NCI-H526 (cell line): ENCODE measurements around the gene SLAIN2.
A peak's percentile ranks its signal among the peaks of the same experiment; 100 is the strongest.

ENCODE experiments used
- DNase-seq, 2 experiments: peaks; one replicate each; lab custom pipeline; 2025; lab: John Stamatoyannopoulos, UW

The SLAIN2 gene

GRCh38 chr4:48334900-48335384 lies 6.4 kb upstream of the SLAIN2 start:
- DNase-seq: no peak

- DNase-seq: no peak
Measured at GRCh38 chr4:48336146-48336870, 5.0 kb upstream of the SLAIN2 start.

- no peak for DNase-seq
Measured at GRCh38 chr4:48337731-48338130, 3.6 kb upstream of the SLAIN2 start.

- no peak for DNase-seq
Measured at GRCh38 chr4:48339642-48340041, 1.7 kb upstream of the SLAIN2 start.

GRCh38 chr4:48340276-48340964 lies 909 bp upstream of the SLAIN2 start:
- DNase-seq: peak in 1 of 2 experiments; percentile 35

GRCh38 chr4:48341776-48342605 lies 662 bp downstream of the SLAIN2 start:
- DNase-seq: peak; percentile 54 to 70

- DNase-seq: no peak
Measured at GRCh38 chr4:48342606-48342880, 1.2 kb downstream of the SLAIN2 start.

- DNase-seq: no peak
Measured at GRCh38 chr4:48343035-48343434, 1.7 kb downstream of the SLAIN2 start.

GRCh38 chr4:48343551-48343950 lies 2.2 kb downstream of the SLAIN2 start:
- no peak for DNase-seq

GRCh38 chr4:48345542-48345941 lies 4.2 kb downstream of the SLAIN2 start:
- DNase-seq: no peak

- DNase-seq: no peak
Measured at GRCh38 chr4:48346594-48346993, 5.3 kb downstream of the SLAIN2 start.

GRCh38 chr4:48347282-48347921 lies 6.1 kb downstream of the SLAIN2 start:
- no peak for DNase-seq

- no peak for DNase-seq
Measured at GRCh38 chr4:48350871-48351270, 9.5 kb downstream of the SLAIN2 start.

GRCh38 chr4:48352793-48353192 lies 11.5 kb downstream of the SLAIN2 start:
- DNase-seq: no peak

GRCh38 chr4:48356355-48356754 lies 15.0 kb downstream of the SLAIN2 start:
- no peak for DNase-seq

- DNase-seq: no peak
Measured at GRCh38 chr4:48360285-48361011, 19.1 kb downstream of the SLAIN2 start.

GRCh38 chr4:48361012-48361400 lies 19.7 kb downstream of the SLAIN2 start:
- DNase-seq: no peak

GRCh38 chr4:48366611-48367010 lies 25.3 kb downstream of the SLAIN2 start:
- no peak for DNase-seq

GRCh38 chr4:48367016-48367415 lies 25.7 kb downstream of the SLAIN2 start:
- DNase-seq: no peak

GRCh38 chr4:48368389-48368788 lies 27.1 kb downstream of the SLAIN2 start:
- no peak for DNase-seq

GRCh38 chr4:48369248-48369647 lies 27.9 kb downstream of the SLAIN2 start:
- DNase-seq: no peak

GRCh38 chr4:48369771-48370170 lies 28.4 kb downstream of the SLAIN2 start:
- no peak for DNase-seq
